Measurements from ENCODE around the gene ZFAND4.
"Not testable (repeated sequence)": the region's sequence is repeated elsewhere in the genome, so short reads cannot be mapped to it uniquely, and the experiment has no call there.

Gene ZFAND4

DNA sequence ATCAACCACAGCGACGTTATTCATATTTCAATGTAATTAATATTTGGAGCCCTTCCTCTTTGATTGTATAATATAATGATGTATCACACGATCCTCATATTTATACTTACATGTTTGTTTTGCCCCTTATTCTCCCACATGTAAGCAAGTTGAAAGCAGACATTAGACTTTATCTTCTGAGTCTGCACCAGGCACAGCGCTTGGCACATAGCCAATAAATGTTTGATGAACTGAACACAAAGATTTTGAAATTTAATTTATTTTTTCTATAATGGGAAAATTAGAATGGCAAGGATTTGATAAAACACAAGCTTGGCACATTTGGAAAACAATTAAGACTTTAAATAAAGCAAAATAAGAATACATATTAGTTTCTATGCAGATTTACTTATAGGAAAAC, 31.6 kb downstream of the ZFAND4 start:
- DNase-seq (ENCODE audit: low read depth in 2 of 2) = no peak

DNA sequence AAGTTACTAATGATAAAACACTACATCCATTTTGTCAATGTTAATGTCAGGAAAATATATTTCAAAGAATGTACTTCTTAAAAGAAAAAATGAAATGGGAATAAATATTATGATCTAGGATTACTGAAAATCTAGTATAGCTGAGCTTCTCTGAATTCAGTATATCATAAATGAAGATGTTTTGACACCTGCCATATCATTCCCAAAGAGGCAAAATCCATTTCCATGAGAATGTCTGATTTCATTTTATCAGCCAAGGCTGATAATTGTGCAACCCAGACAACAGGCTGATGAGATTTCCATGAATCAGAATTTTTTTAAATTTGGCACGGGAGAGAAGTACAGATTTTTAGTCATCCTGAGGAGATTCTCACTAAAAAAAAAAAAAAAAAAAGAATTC, 32.5 kb downstream of the ZFAND4 start:
- no peak for DNase-seq (ENCODE audit: low read depth in 2 of 2)

DNA sequence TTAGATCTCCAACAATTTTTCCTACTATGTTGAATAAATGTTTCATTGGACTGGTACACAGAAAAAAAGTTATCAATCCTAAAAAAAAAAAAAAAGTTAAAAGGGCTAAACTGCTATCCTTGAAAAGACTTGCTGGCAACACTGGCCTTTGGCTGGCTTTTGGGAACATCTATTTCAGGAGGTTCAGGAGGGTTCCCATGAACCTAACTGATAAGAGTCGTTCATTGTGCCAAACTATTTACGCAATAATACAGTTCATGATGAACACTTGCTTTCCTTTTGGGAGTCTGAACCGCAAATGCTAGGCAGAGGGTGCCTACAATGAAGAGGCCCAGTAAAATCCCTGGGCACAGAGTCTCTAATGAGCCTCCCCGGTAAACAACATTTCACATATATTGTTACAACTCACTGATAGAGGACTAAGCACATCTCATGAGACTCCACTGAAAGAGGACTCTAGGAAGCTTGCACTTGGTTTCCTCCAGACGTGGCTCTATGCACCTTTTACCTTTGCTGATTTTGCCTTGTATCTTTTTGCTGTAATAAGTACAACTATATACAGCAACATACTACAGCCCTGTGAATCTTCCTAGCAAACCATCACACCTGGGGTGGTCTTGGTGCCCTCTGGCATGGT, 45.0 kb downstream of the ZFAND4 start:
- DNase-seq (ENCODE audit: low read depth in 2 of 2) = no peak

DNA sequence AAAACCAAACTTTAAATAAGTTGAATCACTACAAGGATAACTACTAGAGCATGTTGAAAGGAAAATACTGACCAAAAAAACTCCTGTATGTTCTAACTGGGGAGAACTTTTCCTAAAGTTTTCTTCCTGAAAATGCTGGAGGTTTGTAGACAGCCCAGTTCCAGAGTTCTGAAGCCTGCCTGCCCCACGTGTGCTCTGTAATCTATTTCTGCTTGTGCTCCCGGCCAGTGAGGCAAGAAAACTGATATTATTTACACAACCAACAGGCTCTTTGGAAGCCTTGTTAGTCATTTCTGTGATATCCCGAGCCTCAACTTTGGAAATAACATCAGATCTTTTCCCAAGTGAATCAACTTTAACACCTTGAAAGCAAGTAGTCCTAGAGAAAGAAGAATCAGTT, 46.7 kb downstream of the ZFAND4 start:
- no peak for DNase-seq (ENCODE audit: low read depth in 2 of 2)

DNA sequence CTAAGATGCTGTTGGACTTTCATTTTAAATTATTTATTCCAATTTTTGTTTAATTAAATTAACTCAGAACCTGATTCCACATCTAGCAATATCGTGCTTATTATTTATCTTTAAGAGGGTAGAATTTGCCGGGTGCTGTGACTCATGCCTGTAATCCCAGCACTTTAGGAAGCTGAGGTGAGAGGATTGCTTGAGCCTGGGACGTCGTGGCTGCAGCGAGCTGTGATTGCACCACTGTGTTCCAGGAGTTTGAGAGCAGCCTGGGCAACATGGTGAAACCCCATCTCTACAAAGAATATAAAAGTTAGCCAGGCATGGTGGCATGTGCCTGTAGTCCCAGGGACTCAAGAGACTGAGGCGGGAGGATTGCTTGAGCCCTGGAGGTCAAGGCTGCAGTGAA, 47.8 kb downstream of the ZFAND4 start:
- no peak for DNase-seq (ENCODE audit: low read depth in 2 of 2)

DNA sequence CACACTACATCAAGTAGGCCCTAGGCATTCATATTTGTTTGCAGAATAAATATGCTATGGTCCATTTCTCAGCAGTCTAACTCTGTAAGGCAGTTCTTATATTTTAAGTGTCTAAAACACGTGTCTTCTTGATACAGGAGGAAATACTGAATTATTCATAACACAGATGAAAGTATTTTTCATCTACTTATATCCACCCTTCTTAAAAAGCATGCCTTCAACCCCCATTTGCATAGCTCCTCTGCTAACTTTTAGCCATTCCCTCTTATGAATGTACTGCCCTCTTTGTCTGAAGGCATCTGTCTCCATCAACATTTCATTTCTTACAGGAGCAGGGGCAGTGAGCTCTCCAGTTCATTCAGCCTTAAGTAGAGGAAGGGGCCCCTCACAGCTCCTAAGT, 57.7 kb downstream of the ZFAND4 start:
- no peak for DNase-seq (ENCODE audit: low read depth in 2 of 2)

DNA sequence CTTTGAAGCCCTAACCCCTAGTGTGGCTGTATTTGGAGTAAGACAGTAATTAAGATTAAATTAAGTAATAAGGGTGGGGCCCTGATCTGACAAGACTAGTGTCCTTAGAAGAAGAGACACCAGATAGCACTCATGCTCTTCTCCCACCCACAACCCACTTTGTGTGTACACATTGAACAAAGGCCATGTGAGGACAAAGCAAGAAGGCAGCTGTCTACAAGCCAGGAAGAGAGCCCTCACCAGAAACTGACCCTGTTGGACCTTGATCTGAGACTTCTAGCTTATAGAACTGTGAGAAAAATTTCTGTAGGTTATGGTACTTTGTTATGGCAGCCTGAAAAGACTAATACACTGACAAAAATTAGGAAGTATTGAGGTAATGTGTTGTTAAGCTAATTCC, 59.8 kb downstream of the ZFAND4 start:
- no peak for DNase-seq (ENCODE audit: low read depth in 2 of 2)

DNA sequence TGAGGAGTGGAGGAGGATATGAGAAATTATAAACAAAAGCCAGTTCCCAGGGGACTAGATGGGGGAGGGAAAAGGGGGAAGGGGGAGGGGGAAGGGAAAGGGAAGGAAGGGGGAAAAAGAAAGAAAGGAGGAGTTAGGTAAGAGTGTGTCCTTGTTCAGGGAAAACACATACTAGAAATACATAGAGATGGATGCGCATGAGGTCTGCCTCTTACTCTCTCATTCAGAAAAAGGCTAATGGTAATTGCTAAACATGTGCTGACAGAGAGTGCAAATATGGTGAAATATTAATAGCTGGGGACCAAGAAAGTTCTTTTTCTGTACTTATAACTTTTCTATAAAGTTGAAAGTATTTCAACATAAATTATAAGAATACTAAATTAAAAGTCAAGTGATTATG, 64.5 kb downstream of the ZFAND4 start:
- no peak for DNase-seq (ENCODE audit: low read depth in 2 of 2)

DNA sequence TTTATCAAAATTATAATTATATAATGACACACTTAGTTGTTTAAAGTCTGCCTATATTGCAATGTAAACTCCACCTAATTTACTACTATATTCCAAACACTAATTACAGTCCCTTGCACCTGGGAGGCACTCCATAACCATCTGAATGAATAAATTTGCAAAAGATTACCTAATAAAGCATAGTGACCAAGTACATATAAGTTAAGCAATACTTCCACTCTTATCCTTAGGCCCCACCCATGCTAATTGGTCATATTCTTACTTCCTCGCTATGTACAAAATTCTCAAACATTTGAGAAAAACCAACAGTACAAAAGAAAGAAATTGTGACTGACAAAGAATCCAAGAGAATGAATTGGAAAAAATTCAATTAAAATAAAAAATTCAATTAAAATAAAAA, 65.3 kb downstream of the ZFAND4 start:
- DNase-seq (ENCODE audit: low read depth in 2 of 2) = no peak

DNA sequence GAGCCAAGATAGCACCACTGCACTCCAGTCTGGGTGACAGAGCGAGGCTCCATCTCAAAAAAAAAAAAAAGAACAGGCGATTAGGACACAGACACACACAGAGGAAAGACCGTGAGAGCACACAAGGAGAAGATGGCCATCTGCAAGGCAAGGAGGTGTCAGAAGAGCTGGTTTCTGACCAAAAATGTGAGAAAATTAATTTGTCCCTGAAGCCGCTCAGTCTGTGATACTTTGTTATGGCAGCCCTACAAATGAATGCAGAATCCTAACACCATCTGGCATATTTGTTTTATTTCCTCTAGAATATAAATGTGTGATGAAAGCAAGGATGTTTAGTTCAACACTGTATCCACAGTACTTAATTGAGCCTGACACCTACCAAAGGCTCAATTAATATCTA, 69.7 kb downstream of the ZFAND4 start:
- DNase-seq (ENCODE audit: low read depth in 2 of 2) = no peak

DNA sequence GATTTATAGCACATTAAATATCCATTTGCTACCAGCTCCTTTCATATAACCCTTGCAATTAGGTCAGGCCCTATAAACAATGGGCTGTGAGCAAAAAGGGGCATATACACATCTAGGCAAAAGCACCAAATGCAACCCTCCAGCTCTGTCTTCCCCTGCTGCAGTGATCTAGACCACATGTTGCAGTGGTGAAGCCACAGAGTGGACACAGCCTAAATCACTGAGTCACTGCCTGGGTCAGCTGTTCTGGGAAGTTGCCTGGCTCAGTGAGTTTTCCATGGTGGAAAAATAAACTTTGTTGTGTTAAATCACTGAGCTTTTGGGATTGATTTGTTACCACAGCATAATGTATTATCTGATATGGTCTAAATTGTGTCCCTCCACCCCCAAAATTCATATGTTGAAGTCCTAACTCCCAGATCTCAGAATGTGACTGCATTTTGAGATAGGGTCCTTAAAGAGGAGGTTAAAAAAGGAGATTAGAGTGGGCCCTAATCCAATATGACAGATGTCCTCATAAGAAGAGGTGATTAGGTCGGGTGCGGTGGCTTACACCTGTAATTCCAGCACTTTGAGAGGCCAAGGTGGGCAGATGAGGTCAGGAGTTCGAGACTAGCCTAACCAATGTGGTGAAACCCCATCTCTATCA, 70.4 kb downstream of the ZFAND4 start:
- DNase-seq (ENCODE audit: low read depth in 2 of 2) = no peak

DNA sequence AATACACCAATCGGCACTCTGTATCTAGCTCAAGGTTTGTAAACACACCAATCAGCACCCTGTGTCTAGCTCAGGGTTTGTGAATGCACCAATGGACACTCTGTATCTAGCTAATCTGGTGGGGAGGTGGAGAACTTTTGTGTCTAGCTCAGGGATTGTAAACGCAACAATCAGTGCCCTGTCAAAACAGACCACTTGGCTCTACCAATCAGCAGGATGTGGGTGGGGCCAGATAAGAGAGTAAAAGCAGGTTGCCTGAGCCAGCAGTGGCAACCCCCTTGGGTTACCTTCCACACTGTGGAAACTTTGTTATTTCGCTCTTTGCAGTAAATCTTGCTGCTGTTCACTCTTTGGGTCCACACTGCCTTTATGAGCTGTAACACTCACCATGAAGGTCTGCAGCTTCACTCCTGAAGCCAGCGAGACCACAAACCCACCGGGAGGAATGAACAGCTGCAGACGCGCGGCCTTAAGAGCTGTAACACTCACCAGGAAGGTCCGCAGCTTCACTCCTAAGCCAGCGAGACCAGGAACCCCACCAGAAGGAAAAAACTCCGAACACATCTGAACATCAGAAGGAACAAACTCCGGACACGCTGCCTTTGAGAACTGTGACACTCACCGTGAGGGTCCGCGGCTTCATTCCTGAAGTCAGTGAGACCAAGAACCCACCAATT, 71.2 kb downstream of the ZFAND4 start:
- not testable (repeated sequence) for DNase-seq (ENCODE audit: low read depth in 2 of 2)

DNA sequence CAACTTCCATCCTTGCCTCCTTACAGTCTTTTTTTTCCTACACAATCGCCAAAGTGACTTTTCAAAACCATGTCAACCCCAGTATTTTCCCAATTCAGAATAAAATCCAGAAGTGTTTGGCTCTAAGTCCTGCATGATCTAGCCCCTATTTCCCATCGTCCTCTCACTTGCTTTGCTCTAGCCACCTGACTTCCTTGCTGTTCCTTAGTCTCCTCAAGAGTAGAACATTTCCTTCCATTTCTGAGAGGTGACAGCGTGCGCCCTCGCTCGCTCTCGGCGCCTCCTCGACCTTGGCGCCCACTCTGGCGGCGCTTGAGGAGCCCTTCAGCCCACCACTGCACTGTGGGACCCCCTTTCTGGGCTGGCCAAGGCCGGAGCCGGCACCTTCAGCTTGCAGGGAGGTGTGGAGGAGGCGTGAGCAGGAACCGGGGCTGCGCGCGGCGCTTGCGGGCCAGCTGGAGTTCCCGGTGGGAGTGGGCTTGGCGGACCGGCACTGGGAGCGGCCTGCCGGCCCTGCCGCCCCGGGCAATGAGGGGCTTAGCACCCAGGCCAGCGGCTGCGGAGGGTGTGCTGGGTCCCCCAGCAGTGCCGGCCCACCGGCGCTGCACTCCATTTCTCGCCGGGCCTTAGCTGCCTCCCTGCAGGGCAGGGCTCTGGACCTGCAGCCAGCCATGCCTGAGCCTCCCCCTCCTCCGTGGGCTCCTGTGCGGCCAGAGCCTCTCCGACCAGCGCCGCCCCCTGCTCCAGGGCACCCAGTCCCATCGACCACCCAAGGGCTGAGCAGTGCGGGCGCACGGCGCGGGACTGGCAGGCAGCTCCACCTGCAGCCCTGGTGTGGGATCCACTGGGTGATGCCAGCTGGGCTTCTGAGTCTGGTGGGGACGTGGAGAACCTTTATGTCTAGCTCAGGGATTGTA, 72.0 kb downstream of the ZFAND4 start:
- not testable (repeated sequence) for DNase-seq (ENCODE audit: low read depth in 2 of 2)

DNA sequence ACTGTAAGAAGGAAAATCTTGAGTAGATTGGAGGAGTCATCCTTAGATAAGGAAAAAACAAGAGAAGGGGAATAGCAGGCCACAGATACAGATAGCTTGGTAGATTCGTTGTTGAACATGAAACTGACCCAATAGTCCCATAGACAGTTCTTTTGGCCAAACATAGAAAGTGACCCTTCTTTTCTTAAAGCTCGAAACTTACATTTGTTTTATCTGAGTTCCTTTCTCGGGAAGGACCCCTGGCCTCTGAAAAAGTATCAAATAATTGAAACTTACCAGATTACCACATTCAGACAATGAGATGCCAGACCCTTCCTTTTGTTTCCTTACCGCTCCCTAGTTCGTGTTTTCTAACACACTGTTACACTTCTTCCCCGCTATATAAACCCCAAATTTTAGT, 72.9 kb downstream of the ZFAND4 start:
- no peak for DNase-seq (ENCODE audit: low read depth in 2 of 2)

DNA sequence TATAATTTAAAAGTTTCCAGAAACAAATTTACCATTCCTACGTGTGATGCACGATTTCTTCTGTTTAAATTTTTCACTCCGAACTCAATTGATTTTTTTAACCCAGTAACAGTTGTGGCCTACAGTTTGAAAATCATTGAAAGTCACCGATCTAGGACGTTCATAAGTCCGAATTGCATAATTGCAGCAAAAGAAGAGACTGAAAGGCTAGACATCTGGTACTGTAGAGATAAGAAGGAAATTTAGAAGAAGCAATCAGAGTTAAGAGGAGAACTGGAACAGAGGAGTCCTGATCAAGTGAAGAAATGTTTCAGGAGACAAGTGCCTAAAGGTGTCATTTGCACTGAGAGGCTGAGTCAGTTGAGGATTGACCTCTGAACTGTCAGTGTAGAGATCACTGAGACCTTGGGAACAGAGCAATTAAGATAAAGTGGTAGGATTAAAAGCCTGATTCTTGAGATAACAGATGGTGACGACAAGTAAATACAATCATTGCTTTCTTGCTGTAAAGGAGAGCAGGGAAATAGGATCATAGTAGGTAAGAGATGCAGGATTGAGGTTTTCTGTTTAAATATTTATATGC, 73.5 kb downstream of the ZFAND4 start:
- no peak for DNase-seq (ENCODE audit: low read depth in 2 of 2)

DNA sequence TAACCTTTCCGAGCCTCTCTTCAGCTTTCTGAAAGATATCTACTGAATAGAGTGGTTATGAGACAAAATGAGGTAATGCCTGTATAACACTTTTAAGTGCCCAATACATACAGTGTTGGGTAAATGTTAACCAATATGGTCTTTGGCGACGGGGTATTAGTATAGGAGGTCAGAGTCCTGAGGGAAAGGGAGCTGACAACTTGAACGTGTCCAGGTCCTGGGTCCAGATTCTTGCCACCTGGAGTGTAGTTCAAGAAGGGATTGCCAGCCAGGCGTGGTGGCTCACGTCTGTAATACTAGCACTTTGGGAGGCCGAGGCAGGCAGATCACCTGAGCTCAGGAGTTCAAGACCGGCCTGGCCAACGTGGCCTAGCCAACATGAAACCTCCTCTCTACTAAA, 76.0 kb downstream of the ZFAND4 start:
- no peak for DNase-seq (ENCODE audit: low read depth in 2 of 2)

DNA sequence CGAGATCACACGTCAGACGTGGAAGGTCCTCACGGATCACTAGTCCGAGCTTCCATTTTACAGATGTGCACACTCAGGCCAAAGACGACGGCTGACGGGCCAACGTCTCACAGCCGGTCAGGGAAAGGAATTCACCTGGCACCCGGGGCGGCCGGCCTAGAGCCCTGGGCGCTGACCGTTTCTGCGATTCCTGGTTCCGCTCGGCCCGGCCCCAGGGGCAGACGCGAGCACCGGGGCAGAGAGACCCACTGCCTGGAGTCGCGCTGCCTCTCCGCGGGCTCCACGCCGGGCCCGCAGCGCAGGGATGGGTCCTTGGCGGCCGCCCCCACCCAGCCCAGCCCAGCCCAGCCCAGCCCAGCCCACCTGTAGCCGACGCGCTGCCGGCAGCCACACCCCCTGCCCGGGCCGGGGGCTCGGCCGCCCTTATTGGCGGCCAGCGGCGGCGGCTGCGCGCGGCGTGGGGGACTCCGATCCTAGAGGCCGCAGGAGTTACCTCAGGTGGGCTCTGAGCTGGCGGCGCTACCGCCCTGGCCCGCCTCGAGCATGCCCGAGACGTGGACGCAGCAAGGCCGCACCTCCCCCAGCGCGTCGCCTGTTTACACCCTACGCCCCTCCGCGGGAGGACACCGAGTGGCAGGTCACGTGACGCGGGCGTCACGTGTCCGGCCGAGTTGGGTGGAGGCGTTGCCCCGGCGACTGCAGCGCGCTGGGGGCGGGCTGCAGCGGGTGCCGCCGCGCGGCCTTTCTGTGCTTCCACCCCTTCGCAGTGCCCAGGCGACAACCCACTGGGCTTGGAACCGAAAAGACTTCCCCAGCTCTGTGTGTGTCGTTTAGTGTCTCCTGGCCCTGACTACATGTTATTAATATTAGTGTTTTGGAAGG, 78.1 kb downstream of the ZFAND4 start:
- peak; percentile 65 to 74 for DNase-seq (ENCODE audit: low read depth in 2 of 2)

DNA sequence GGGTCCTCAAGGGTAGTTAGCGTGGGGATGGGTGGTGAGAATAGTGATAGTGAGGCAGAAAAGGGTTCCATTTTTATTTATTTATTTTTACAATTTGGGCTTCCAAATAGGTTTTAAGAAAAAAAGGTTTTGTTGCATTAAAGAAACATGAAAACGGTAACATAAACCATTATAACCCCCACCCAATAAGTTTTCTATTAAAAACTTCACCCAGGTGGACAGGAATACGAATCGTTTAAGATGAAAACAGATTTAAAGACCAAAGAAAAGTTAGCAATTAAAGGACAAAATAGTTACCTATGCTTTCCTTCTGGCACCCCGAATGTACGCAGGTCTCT, 78.7 kb downstream of the ZFAND4 start:
- no peak for DNase-seq (ENCODE audit: low read depth in 2 of 2)

DNA sequence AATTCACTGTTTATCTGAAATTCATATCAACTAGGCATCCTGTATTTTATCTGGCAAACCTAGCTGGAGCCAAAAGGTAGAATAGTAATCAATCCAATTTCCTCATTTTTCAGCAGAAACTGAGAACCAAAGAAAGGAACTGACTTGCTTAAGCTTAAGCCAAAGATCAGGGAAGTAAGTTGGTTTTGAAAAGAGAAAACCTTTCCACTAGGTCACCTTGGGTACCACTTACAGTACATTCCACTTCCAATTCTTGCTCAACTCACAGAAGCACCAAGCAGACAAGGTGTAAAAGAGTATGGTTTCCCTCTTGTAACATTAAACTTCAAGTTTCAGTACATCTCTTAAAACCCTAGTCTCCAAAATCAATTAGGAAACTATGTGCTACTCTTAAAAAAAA, 79.6 kb downstream of the ZFAND4 start:
- no peak for DNase-seq (ENCODE audit: low read depth in 2 of 2)

DNA sequence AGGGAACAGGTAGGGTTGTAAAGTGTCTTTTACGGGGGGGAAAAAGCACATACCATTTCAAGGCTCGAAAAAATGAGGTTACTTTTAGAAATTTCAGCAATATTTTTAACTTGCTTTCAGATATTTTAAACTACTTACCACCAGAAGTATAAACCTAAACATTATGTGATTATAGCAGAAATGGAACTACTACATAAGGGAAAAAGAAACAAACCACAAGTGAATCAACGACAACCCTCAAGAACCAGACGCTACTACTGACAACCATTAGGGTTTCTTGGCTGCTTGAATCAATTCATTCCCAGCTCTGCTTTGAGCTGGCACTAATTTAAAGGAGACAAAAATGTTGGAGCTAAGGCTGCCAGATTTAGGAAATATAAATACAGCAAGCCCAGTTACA, 80.1 kb downstream of the ZFAND4 start:
- no peak for DNase-seq (ENCODE audit: low read depth in 2 of 2)

DNA sequence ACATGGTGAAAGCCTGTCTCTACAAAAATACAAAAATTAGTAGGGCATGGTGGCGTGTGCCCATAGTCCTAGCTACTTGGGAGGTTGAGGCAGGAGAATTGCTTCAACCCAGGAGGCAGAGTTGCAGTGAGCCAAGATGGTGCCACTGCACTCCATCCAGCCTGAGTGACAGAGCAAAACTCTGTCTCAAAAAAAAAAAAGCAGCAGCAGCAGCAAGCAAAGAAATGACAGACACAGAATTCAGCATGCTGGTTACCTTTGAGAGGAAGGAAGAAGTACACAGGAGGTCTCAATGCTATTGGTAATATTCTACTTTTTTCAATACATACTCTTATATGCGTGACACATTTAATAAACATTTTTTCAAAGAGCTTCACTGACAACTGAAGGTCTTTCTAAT, 81.3 kb downstream of the ZFAND4 start:
- DNase-seq (ENCODE audit: low read depth in 2 of 2) = no peak
